GM21723 (cell line): ENCODE measurements around the gene NOX4.
"Not testable (repeated sequence)": the region's sequence is repeated elsewhere in the genome, so short reads cannot be mapped to it uniquely, and the experiment has no call there.

Source experiments
- ATAC-seq: cut with Tn5 transposase; IDR thresholded peaks from one replicate; pipeline ENCODE4 v1.9.1; 2021; ENCODE audit warnings: mild to moderate bottlenecking, moderate library complexity; ENCODE audit not compliant: unreplicated experiment

Gene NOX4

DNA sequence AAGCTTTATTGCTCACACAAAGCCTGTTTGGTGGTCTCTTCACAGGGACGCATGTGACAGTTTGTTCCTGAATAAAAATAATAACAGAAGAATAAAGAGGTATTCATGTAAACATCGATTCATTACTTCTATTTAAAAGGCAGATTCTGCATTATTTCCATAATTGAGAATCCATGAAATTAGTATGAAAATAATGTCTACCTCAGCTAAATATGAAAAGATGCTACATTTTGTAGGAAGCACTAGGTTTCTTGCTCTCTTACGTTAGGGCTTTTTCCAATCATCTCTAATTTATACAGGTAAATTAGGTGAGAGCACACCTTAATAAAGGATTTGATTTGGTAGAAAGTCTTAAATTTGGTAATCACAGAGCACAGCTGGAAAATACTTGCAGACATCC, 103.7 kb downstream of the NOX4 start:
- ATAC-seq = not testable (repeated sequence)

DNA sequence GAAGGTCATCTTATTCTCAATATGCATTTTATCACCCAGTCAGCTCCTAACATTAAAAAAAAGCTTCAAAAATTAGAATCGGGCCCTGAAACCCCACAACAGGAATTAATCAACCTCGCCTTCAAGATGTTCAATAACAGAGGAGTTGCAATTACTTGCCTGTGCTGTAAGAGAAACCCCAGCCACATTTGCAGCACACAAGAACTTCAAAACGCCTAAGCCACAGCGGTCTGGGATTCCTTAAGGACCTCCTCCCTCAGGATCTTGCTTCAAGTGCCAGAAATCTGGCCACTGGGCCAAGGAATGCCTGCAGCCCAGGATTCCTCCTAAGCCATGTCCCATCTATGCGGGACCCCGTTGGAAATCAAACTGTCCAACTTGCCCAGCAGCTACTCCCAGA, 108.2 kb downstream of the NOX4 start:
- ATAC-seq = not testable (repeated sequence)

DNA sequence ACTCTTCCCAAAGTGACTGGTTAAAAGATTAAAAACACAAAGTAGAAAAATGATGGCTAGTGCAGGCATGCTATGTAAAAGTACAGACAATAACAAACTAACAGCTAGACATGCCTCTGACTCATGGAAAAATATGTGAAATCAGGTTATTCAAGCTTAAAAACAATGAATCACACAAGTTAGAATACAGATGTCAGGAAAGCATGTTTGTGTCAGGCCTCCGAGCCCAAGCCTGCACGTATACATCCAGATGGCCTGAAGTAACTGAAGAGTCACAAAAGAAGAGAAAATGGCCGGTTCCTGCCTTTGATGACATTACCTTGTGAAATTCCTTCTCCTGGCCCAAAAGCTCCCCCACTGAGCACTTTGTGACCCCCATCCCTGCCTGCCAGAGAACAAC, 110.1 kb downstream of the NOX4 start:
- no peak for ATAC-seq

DNA sequence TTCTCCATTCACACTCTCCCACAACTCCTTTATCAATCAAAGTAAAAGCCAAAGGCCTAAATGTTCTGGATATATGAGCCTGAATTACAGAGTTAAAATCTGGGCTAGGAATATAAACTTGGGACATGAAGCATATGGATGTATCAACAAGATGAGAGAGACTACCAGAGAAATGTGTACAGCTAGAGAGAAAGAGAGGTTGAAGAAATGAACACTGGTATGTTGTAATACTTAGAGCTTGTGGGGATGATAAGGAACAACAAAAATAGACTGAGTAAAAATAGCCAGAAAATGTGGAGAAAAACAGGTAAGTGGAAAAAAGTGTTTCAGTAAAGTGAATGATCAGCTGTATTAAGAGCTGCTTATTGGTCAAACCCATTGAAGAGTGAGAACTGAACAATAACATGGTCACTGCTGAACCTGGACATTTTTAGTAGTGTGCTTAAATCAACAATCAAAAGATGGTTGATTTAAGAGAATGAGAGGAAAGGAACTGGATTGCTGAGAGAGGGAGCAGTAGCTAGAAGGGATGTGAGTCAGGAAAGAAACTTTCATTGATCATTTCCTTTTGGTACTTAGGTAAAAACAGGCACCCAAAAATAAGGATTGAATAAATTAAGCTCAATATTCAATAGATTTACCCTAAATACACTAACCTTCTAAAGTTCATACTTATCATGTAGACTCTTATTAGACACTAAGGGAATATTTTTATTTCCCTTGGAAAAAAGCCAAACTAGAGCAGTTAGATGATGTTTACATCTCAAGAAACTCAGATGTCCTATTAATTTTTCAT, 111.0 kb downstream of the NOX4 start:
- not testable (repeated sequence) for ATAC-seq

DNA sequence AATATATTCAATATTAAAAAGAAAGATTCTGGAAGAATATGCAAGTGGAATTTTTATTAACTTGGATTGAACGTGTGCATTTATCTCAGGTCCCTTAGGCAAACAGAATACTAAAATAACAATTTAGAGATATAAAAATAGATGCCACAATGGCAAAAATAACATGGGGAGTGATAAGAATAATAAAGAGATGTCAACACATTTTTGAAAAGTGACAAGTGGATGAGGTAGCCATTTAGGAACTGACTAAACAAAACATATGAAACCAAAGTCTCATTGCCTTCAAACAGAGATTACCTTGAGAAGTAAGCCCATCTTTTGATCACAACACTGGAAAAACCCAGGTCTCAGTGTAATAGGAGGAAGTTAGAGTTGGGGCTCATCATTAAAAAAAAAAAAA, 112.2 kb downstream of the NOX4 start:
- not testable (repeated sequence) for ATAC-seq

DNA sequence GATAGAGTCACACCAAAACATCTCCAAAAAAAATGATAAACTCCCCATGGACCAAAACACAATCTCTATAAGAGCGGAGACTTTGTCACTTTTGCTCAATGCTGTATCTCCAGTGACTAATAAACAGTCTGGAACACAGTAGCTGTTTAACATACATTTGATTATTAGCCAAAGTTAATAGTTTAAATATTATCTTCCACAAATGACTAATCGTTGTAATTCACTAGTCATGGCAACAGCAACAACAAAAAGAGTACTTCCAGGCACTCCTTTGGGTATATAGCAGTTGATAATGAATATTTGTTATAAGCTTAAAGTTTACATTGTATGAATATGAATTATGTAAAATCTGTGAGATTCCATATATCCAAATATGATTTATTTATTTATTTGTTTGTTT, 121.8 kb downstream of the NOX4 start:
- not testable (repeated sequence) for ATAC-seq

DNA sequence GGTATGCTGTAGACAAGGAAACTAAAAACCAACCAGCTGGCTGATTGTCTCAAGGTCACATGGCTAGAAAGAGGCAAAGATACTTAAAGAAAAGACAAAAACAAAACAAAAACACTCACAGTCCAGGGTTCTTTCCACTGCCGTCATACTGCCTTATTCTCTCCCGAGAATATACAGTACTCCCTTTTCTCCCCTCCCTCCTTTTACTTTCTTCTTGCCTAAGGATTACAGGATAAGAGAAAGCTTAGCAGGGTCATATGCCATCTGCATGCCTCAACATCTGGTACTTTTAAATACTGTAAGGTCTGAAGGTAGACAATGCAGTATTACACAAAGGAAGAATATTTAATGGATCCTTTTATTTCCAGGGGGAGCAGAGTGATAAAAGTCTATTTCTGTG, 126.3 kb downstream of the NOX4 start:
- not testable (repeated sequence) for ATAC-seq

DNA sequence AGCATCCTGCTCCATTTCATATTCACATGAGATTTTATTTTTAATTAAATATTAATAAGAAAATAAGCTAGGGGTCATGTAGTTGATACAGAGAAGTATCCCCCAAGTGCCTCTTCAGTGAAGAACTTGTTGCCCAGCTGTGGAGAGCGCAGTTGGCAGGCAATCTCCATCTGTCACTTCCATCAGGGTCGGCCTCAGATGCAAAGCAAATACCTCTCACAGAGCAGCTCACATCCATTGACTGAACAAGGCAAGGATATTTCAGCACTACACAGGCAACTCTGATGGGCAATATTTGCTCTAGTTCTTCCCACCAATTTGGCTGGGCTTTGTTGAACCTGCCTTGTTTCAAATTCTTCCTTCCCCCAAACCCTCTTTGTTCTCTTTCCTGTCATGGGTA, 129.4 kb downstream of the NOX4 start:
- ATAC-seq = no peak

DNA sequence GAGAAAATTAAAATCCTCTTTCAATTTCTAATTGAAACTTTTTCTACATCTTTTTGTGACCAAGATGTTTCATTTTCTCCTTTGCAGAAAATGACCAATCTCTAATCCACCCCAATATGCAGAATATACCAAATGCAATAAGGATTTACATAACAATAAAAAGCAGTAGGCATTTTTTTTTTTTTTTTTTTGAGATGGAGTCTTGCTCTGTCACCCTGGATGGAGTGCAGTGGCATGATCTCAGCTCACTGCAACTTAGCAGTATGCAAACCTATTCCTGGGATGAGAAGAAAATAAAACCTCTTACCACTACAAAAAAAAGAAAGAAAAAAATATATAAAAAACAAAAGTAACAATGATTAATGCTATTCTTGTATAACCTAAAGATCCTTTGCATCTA, 132.0 kb downstream of the NOX4 start:
- not testable (repeated sequence) for ATAC-seq

DNA sequence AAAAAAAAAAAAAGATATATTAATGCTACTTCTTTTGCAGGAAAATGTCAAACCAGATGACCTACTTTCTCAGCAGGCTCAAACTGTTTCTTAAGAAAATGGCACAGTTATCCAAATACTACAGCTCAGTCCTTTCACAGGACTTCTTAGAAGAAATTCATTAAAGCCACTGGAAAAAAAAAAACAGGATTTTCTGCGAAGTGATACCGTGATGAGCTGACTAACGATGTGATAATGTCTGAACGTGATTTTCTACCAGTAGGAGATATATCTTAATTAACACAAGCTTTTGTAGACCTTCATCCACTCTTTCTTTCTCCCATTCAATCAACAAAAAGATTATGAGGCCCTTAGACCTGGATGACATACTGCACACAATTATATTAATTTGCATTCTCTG, 132.4 kb downstream of the NOX4 start:
- no peak for ATAC-seq

DNA sequence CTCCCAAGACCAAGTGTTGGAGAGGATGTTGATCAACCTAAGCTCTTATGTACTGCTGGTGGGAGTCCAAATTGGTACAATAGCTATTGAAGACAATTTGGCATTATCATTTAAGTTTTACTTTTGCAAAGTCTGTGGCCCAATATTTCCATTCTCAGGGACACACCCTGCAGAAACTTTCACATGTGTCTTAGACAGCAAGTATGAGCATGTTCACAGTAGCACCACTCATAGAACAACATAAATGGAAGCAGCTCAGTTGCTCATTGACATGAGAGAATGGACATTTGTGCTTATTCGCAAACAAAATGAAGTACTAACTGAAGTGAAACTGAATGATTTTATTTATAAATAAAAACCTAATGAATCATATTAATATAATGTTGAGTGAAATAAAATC, 135.5 kb downstream of the NOX4 start:
- no peak for ATAC-seq

DNA sequence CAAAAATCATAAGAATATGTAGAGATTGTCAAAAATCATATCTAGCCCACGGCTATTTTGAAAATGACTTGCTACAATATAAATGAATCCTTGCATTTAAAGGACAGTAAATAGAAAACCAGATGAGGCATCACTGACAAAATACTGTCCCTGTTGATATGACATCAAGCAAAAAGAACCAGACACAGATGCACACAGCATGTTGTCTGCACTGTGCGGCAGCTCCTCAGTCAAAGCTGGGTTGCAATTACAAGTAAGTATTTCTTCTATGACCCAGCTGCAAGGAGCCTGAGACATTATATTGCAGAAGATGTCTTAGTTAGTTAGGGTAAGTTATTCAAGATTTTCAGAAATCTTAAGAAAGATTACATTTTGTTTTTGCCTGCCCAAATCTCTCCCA, 136.7 kb downstream of the NOX4 start:
- not testable (repeated sequence) for ATAC-seq

DNA sequence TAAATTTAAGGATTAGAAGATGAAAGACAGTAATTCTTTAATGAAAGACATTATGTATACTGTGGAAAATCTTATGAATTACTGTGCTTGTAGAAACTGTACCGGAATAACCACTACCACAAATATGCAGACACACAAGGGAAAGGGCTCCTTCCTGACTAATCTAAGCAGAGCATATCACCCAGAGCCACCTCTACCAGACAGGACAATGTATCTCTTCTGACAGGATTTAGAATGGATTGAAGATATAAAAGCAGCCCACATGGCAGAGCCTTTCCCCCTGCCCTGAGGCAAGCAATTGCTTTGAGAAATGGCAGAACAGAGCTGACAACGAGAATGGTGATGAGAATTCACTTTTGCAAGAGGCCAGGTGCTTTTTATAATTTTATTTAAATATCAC, 144.1 kb downstream of the NOX4 start:
- no peak for ATAC-seq

DNA sequence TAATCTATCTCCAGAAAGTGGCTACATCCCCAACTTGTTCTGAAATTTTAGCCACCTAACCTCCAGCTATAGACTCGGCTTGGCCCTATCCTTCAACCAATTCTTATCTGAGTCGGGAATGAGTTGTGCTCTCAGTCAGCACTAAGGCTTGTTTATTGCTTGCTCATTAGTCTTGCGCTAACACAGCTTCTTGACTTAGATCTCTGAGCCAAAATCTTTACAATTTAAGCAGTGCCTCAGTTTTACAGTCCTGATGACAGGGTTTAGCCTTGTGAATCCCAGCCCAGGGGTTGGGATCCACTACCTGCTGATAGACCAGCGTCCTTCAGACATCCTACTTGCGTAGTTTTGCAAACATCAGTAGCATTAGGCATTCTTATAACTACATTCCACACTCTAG, 144.6 kb downstream of the NOX4 start:
- ATAC-seq = no peak

DNA sequence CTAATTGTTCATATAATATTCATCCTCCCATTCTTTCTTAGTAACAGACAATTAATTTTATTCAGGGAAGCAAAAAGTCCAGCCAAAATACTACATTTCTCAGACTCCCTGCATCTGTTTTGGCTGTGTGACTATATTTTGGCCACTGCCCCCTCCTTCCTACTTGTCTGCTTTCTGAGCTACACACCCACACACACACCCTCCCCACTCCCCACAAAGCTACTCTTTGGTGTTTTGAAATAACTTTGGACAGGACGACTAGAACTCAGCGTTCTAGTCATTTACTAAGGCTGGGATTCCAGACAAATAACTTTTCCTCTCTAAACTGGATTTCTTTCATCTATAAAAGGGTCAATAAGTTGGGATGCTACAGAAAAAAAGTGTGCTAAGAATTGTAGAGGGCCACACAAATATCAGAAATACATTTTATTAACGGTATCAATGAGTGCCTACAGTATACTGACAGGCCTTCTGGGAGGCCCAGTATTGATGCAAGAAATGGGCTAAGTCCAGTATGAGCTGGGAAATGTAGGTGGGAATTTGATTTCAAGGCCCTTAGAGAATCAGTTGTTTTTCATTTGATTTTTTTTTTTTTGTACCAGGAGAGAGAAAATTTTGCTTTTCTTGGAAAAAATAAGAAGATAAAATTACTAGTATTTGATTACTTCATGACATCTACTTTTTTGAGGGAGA, 148.1 kb downstream of the NOX4 start:
- not testable (repeated sequence) for ATAC-seq

DNA sequence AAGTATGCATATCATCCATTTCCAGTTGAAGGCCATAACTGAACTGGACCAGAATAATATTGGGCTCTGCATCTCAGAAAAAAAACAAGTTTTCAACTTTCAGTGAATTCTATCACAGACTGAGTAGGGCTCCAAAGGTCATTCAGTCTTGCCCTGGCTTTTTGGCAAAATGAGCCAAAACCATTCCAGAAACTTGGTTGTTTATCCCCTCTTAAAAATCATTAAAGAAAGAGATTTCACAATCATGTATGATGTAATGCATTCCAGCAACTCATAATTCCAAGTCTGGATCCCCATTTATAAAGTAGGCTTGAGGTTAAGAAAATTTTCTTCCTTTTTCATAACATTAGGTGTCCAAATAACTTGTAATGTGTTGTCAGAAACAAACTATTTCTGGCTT, 150.7 kb downstream of the NOX4 start:
- ATAC-seq = not testable (repeated sequence)

DNA sequence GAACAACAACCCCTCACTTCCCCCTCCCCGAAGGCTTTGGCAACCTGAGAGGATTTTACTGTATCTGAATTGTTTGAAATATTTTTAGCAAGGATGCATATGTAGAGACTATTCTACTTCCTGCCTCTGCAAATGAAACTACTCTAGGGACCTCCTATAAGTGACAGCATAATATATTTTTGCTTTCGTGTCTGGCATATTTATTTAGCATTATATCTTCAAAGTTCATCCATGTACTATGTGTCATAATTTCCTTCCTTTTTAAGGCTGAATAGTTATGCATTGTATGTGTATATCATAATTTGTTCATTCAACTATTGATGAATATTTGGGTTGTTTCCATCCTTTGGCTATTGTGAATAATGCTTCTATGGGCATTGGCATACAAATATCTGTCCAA, 153.1 kb downstream of the NOX4 start:
- not testable (repeated sequence) for ATAC-seq

DNA sequence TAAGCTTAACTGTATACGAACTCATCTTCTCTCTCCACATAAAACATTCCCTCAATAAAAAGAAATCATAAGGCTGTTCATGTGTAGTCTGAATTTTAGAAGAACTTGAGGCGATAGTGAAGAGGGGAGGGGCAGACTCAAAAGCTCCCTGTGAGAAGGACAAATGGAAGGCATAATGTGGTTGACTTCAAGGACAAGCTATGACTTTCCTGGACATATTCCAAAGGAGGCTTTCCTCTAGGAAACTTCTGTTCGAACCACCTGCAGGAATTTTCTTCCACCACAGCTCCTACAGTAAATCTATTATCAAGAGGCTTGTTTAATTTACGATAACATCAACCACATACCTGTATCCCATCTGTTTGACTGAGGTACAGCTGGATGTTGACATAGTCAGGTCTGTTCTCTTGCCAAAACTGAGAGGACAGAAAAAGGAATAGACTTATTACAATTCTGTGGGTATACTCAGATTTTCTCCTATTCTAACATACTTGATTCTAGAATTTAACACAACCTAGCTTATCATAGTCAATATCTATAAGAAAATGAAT, 154.0 kb downstream of the NOX4 start:
- not testable (repeated sequence) for ATAC-seq

DNA sequence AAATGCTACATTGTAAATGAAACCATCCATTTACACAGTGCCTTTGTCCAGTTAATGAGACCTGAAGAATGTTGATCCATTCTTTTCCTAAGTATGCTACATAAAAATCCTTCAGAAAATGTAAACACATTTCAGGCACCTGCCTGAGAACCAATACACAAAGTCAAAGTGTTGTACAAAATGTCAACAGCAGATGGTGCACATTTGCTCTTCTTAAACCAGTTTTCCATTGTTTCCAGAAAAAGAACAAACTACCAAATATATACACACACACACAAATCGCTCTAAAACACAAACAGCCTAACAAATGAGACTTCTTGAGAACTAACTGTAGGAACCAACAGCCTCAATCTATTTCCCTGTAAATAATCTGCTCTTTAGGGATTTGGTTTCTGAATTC, 157.5 kb downstream of the NOX4 start:
- not testable (repeated sequence) for ATAC-seq

DNA sequence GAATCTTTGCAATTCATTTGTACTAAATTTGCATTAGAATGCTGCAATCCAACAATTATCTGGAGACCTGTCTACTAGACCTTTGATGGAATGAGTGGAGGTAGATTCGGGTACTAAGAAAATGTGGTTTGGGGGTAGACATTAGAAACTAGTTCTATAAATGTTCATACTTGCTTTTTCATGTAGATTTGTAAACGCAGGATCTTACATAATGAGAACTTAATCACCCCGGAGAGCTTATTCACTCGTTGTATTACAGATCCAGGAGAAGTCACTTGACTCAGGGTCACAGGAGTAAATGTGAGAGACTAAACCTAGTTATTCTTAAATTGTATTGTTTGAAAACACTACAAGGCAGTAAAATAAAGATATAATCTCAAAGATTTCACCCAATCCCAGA, 159.2 kb downstream of the NOX4 start:
- ATAC-seq = not testable (repeated sequence)

DNA sequence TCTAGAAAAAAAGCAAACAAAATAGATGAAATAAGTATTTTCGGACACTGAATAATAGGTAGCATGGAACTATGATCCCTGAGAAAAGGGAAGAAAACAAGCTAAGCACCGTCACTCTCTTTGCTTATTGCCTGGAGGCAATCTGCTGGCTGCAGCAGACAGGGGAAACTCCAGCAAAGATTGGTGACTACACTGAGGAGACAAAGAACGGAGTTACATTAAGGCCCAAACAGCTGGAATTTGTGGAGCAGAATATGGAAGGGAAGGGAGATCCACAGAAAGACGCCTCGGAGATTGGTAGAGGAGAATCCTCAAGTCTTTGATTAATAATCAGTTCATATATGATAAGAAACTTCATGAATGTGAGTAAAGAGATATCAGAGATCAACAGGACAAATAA, 163.3 kb downstream of the NOX4 start:
- no peak for ATAC-seq

DNA sequence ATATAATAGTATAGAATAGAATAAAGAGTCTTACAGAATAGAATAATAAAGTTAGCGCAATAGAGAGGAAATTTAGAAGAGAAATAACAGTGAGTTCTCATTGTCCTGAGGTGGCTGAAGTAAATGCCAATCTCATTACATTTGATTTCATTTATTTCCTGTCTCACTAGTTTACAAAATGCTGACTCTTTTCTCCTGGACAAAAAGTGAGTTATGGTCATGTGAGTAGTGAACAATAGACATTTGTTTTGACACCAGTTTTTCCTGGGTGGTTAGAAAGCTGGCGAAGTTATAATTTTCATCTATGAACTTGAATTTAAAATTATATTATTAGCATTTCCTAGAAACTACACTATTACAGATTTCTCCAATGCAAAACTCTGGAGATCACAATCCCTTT, 169.8 kb downstream of the NOX4 start:
- ATAC-seq = no peak
